ENCODE data around the gene UNC45B.

UNC45B gene

GRCh38 chr17:35161281-35161761, 13.7 kb downstream of the UNC45B start:
- no peak overlapping the region for H3K4me3 ChIP-seq (ENCODE audit: low read length)
- no peaks in the 10 kb centered on the region for H3K4me1 ChIP-seq (ENCODE audit: low read length)
- TF ChIP-seq EZH2phosphoT487 (IDR thresholded peaks at IDR 0.05; ENCODE audit: low read depth) (no peak), CTCF (IDR thresholded peaks at IDR 0.05; ENCODE audit: low read depth, low read length) (no peak)
- no peak overlapping the region for H3K27ac ChIP-seq (ENCODE audit: low read length)
- H4K20me1 ChIP-seq (ENCODE audit: insufficient read depth, low read length): no peaks in the 10 kb centered on the region
- H3K4me2 ChIP-seq (ENCODE audit: low read length): no peak overlapping the region
- H2AFZ ChIP-seq (ENCODE audit: low read depth, low read length): no peak overlapping the region
- peaks cover 16% of the 10 kb centered on the region for H3K27me3 ChIP-seq (ENCODE audit: low read depth, low read length)
- H3K36me3 ChIP-seq (replicated peaks; ENCODE audit: low read depth, low read length): no peaks in the 10 kb centered on the region
- no peaks in the 10 kb centered on the region for H3K9me3 ChIP-seq (ENCODE audit: insufficient read depth, low read length)
- no peaks in the 10 kb centered on the region for H3K79me2 ChIP-seq (ENCODE audit: low read length)
- no peak overlapping the region for H3K9ac ChIP-seq (ENCODE audit: low read length)

GRCh38 chr17:35162755-35163154, 15.1 kb downstream of the UNC45B start:
- H4K20me1 ChIP-seq (ENCODE audit: insufficient read depth, low read length): no peaks in the 10 kb centered on the region
- peaks cover 16% of the 10 kb centered on the region for H3K27me3 ChIP-seq (ENCODE audit: low read depth, low read length)
- no peak overlapping the region for H3K27ac ChIP-seq (ENCODE audit: low read length)
- H3K79me2 ChIP-seq (ENCODE audit: low read length): no peaks in the 10 kb centered on the region
- H2AFZ ChIP-seq (ENCODE audit: low read depth, low read length): no peak overlapping the region
- H3K36me3 ChIP-seq (replicated peaks; ENCODE audit: low read depth, low read length): no peaks in the 10 kb centered on the region
- H3K9ac ChIP-seq (ENCODE audit: low read length): no peak overlapping the region
- no peak overlapping the region for H3K4me3 ChIP-seq (ENCODE audit: low read length)
- no peaks in the 10 kb centered on the region for H3K9me3 ChIP-seq (ENCODE audit: insufficient read depth, low read length)
- no peak overlapping the region for H3K4me2 ChIP-seq (ENCODE audit: low read length)
- TF ChIP-seq EZH2phosphoT487 (IDR thresholded peaks at IDR 0.05; ENCODE audit: low read depth): no peak
- no peak for TF ChIP-seq CTCF (IDR thresholded peaks at IDR 0.05; ENCODE audit: low read depth, low read length)
- no peaks in the 10 kb centered on the region for H3K4me1 ChIP-seq (ENCODE audit: low read length)

GRCh38 chr17:35163886-35164285, 16.3 kb downstream of the UNC45B start:
- H3K36me3 ChIP-seq (replicated peaks; ENCODE audit: low read depth, low read length): no peaks in the 10 kb centered on the region
- no peaks in the 10 kb centered on the region for H3K9me3 ChIP-seq (ENCODE audit: insufficient read depth, low read length)
- no peak for TF ChIP-seq EZH2phosphoT487 (IDR thresholded peaks at IDR 0.05; ENCODE audit: low read depth)
- TF ChIP-seq CTCF (IDR thresholded peaks at IDR 0.05; ENCODE audit: low read depth, low read length): no peak
- H3K27ac ChIP-seq (ENCODE audit: low read length): no peak overlapping the region
- no peaks in the 10 kb centered on the region for H3K79me2 ChIP-seq (ENCODE audit: low read length)
- H4K20me1 ChIP-seq (ENCODE audit: insufficient read depth, low read length): no peaks in the 10 kb centered on the region
- H3K4me1 ChIP-seq (ENCODE audit: low read length): no peaks in the 10 kb centered on the region
- H2AFZ ChIP-seq (ENCODE audit: low read depth, low read length): no peak overlapping the region
- no peak overlapping the region for H3K9ac ChIP-seq (ENCODE audit: low read length)
- no peak overlapping the region for H3K4me2 ChIP-seq (ENCODE audit: low read length)
- peaks cover 16% of the 10 kb centered on the region for H3K27me3 ChIP-seq (ENCODE audit: low read depth, low read length)
- no peak overlapping the region for H3K4me3 ChIP-seq (ENCODE audit: low read length)

GRCh38 chr17:35164716-35165115, 17.1 kb downstream of the UNC45B start:
- Histone ChIP-seq H4K20me1 (ENCODE audit: insufficient read depth, low read length) (no peaks in the 10 kb centered on the region), H3K36me3 (replicated peaks; ENCODE audit: low read depth, low read length) (no peaks in the 10 kb centered on the region), H3K9me3 (ENCODE audit: insufficient read depth, low read length) (no peaks in the 10 kb centered on the region), H3K4me2 (ENCODE audit: low read length) (no peak overlapping the region), H3K27ac (ENCODE audit: low read length) (no peak overlapping the region), H3K9ac (ENCODE audit: low read length) (no peak overlapping the region), H2AFZ (ENCODE audit: low read depth, low read length) (no peak overlapping the region), H3K4me3 (ENCODE audit: low read length) (no peak overlapping the region), H3K79me2 (ENCODE audit: low read length) (no peaks in the 10 kb centered on the region), H3K4me1 (ENCODE audit: low read length) (no peaks in the 10 kb centered on the region), H3K27me3 (ENCODE audit: low read depth, low read length) (peaks cover 16% of the 10 kb centered on the region)
- TF ChIP-seq CTCF (IDR thresholded peaks at IDR 0.05; ENCODE audit: low read depth, low read length) (no peak), EZH2phosphoT487 (IDR thresholded peaks at IDR 0.05; ENCODE audit: low read depth) (no peak)
